A204.1 (cell line): ENCODE data around the gene KIN.
"Not testable (repeated sequence)": the region's sequence is repeated elsewhere in the genome, so short reads cannot be mapped to it uniquely, and the experiment has no call there.

Source experiments
- FAIRE-seq: peaks from 2 replicates; lab custom pipeline; 2012; peaks lifted over from hg19 to GRCh38; lab: Jason Lieb, UNC

KIN gene

DNA sequence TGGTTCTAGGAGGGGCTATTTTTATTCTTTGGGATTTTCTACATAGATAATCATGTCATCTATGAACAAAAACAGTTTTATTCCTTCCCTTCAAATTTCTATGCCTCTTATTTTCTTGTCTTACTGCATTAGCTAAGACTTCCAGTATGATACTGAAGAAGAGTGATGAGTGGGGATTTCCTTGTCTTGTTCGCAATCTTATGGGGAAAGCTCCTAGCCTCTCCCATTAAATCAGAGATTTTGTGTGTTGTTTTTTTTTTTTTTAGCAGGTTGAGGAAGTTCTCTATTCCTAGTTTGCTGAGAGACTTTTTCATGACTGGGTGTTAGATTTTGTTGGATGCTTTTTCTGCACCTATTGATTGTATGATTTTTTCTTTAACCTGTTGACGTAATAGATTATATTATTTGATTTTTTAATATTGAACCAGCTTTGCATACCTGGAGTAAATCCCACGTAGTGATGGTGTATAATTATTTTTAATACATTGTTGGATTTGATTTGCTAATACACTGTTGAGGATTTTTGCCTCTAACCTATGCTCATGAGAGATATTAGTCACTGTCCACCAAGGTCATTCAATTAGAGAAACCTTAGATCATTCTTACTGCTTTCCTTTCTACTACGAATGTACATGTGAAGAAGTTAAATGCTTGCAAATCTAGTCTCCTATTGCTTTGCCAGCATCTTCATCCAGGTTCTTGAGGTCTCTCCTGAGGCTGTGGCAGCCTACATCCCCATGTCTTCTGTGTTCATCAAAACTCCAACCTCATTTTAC lies 6.6 kb upstream of the KIN start:
- no peak for FAIRE-seq

DNA sequence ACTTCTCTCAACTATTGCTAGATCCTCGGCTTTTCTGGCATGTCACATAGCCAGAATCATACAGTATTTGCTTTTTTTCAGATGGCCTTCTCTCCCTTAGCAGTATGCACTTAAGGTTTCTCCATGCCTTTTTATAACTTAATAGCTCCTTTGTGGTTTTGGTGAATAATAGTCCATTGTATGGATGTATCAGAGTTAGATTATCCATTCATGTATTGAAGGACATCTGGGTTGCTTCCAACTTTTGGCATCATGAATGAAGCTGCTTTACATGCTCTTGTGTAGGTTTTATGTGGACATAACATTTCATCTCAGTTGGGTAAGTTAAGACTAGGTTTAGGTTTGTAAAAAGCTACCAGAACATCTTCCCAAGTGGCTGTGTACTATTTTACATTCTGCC lies 4.7 kb upstream of the KIN start:
- FAIRE-seq: no peak

DNA sequence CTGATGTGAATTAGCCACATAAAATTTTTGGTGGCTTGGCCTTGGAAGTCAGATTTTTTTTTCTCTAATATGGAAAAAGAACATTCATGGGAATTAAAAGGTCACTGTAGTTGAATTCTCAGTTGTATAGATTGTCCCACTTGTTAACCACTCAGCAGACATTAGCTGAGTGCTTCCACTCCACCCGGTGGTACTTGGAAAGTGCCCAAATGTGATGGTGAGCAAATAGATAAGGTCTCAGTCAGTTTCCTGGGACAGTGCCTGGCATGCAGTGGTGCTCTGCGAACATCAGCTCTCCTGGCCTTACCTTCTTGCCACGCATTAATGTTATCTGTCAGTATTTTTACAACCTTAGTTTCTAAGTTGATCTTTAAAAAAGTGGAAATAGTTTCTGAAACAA lies 1.6 kb upstream of the KIN start:
- FAIRE-seq: no peak

DNA sequence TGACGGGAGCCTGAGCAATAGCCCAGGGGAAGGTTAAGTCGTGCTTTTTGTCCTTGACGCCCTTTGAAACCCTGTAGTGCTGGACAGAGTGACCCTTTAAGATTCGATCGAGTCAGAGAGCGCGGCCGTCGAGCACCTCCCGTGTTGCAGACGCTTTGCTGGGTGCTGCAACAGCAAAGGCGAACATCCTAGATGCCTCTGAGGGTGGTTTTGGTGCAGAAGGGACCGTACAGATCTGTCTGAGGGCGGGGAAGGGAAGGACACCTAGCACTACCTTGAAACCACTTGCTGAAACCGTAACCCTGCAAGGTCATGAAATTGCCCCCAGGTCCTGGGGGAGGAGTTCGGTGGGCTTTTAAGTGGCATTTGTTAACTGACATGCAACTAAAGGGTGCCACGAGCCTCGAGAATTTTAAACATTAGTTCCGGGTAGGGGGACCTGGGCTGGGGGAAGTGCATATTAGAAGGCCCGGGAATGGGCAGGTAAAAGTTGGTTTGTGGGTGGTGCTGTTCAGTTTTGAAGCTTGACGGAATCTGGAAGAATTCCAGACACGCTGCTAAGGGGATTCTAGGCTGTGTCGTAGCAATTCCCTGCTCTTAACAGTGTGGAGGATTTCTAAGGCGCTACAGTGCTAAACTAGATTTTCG lies 970 bp upstream of the KIN start:
- FAIRE-seq: no peak

DNA sequence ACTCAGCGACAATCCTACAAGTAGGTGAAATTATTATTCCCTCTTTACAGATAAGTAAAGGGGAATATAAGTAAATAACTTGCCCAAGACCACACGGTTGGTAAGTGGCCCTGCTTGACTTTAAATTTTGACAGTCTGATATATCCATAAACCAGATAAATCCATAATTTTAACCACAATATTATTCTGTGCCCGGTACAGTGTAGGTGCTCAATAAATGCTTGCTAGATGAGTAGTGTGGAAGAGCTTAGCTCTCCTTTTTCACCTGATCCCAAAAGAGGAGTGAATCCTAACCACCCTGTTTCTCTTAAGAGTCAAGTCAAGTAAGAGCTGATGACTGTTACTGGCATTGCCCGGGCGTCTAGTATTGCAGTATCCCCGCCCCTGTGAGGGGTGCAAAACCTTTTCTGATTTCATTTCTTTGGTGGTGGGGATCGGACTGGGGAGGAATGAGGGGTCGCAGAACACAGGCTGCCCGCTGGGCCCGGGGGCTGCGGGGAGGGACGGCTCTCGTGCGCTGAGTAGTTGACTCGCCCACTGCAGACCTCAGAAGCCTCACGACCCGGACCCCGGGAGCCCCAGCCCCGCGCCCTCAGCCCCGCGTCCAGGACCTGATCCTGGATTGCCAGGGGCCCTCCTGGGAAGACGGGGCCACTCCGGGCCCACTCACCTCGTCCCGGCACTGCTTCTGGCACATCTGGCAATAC lies 490 bp downstream of the KIN start:
- no peak for FAIRE-seq

DNA sequence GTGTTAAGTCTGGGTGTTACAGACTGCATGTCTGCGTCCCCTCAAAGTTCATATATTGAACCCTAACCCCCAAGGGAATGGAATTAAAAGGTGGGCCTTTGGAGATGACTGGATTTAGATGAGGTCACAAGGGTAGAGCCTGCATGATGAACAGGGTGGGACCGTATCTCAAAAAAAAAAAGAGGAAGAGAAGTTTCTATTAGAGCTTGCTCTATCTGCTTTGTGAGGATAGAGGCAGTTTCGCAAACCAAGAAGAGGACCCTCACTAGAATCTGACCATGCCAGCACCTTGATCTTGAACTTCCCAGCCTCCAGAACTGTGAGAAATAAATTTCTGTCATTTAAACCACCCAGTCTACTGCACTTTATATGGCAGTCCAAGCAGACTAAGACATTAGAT lies 1.4 kb downstream of the KIN start:
- FAIRE-seq: no peak

DNA sequence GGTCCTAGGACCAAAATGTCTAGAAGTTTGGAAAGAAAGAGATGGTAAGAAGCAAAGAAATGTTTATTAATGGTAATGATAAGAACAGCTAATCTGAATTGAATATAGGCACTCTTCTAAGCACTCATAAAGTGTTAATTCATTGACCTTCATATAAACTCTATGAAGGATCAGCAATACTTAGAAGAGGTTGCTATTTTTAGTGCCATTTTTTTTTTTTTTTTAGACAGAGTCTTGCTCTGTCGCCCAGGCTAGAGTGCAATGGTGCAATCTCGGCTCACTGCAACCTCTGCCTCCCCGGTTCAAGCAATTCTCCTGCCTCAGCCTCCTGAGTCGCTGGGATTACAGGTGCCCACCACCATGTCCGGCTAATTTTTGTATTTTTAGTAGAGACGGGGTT lies 5.6 kb downstream of the KIN start:
- FAIRE-seq: not testable (repeated sequence)

DNA sequence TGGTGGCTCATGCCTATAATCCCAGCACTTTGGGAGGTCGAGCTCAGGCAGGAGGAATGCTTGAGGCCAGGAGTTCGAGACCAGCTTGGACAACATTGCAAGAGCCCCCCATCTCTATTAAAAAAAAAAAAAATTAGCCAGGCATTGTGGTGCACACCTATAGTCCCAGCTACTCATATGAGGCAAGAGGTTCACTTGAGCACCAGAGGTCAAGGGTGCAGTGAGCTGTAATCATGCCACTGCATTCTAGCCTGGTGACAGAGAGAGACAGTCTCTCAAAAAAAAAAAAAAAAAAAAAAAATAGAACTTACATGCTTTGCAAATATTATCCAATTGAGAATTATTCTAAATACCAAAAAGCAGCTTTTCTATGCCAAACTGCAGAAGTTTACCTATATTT lies 11.0 kb downstream of the KIN start:
- no peak for FAIRE-seq

DNA sequence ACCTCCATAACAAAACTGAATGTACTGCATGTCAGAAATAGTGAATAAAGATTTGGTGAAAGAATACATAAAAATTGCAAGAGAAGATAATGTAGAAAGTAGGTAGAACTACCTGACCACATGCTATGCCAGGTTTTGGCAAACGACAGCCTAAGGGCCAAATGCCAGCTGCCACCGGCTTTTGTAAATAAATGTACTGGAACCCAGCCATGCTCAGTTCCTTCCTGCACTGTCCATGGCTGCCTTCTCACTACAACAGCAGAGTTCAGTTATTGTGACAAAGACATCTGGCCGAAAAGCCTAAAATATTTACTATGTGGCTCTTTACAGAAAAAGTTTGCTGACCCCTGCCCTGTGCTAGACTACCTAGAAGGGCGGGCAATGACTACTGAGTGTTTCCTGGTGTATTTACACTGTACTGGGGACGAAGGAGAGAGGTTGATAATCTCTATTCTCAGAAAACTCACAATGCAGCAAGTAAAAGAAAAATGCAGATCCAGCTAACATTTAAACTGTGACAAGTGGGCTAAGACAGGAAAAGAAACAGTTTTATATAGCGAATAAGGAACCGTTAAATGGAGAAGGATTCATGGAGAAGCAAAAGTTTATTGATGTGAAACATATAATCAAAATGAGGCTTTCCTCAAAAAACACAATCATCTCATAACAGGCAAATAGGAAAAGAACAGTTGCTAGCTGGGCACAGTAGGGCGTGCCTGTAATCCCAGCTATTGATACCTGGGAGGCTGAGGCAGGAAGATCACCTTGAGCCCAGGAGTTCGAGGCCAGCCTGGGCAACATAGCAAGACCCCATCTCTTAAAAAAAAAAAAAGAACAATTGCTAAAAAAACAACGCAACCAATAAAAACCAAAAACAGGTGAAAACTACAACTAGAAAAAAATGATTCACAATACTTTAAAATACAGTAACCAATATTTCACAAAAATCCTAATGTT lies 13.7 kb downstream of the KIN start:
- no peak for FAIRE-seq

DNA sequence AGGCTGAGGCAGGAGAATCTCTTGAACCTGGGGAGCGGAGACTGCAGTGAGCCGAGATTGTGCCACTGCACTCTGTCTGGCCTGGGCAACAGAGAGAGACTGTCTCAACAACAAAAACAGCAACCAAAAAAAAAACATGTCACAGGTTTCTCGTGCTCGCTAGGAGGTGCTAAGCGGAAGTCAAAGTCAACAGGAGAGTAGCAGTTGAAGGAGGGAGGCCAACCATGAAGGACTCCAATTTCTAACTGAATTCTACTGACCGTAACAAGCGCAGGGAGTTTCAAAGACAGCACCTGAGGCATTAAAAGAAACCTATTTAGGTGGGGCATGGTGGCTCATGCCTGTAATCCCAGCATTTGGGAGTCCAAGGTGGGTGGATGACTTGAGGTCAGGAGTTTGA lies 19.4 kb downstream of the KIN start:
- FAIRE-seq: no peak

DNA sequence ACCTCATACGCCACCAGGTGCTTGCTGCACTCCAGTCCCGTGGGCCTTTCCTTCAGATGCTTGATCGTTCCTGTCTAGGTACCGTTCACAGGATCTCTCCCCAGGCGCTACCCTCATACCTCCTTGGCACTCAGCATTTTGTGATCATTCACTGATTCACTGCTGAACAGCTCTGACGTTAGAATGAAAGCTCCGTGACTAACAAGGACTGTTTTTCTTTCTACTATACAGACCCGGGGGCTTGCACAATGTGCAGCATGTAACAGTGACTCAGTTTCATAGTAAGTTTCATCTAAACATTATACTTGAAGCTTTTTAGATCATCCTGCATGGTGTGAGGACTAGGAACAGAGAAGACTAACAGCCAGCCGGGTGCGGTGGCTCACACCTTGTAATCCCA lies 20.6 kb downstream of the KIN start:
- FAIRE-seq: no peak

DNA sequence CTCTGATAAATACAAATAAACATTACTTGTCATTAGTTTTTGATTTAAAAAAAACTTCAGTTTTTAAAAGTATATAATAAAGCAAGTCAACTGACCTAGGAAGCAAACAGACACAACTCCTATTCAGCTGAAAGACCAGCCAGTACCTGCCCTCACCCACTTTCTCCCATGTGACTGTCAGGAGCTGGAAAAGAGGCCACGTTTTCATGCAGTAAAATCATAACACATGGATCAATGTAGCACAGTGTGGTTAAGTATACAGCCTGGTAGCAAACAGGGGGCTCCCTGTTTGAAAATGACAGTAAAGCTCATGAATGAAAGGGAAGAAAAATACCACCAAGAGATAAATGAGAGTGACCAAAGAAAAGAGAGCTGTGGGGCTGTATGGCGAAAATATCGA lies 21.6 kb downstream of the KIN start:
- no peak for FAIRE-seq

DNA sequence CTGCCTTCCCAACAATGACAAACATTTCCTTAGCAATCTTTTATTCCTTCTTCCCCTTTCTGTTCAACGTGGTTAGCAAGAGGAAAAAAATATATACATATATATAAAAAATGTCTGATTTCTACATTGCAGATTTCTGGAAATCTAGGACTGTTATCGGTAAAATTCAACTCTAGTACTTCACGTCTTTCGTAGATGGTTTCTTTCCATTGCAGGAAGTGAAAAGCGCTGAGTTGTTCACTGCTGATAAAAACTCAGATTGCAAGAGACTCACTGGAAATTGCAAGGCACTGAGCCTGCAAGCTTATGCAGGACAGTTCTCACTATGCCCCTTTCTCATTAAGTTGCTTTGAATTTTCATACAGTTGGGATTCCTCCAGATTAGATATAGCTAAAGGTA lies 23.9 kb downstream of the KIN start:
- no peak for FAIRE-seq

DNA sequence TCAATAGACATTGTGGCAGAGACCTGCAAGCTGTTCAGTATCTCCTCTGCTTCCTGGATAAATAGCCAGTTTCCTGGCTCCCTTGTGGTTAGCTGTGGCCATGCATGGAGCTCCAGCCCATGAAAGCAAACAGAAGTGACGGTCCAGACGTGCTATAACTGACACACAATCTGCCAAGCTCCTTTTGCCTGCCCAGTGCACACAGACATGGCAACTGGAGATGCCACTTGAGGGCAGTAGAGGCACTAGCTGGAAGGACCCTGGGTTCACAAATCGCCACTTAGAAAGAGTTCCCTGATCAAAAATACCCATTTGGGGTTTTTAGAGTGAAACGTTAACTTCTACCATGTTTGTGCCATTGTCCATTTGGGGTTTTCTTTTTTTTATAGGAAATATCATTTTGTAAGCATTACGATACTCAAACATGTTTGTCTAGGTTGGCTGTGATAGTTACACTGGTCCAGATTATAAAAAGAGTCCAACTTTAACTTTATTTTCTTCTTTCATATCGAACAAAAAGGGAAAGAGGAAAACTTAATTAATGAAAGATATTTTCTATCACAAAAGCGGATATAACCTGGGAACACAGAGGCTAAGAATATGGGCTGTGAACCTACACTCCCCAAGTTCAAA lies 31.3 kb downstream of the KIN start:
- no peak for FAIRE-seq

DNA sequence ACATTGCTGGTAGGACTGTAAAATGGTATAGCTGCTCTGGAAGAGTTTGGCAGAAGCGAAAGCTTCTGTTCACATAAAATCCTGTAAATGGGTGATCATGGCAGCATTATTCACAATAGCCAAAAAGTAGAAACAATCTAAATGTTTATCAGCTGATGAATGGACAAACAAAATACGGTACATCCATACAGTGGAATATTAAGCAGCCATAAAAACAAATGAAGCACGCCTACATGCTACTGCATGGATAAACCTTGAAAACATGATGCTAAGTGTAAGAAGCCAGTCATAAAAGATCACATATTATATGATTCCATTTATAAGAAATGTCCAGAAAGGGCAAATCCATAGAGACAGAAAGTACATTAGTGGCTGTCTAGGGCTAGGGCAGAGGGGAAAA lies 32.7 kb downstream of the KIN start:
- no peak for FAIRE-seq

DNA sequence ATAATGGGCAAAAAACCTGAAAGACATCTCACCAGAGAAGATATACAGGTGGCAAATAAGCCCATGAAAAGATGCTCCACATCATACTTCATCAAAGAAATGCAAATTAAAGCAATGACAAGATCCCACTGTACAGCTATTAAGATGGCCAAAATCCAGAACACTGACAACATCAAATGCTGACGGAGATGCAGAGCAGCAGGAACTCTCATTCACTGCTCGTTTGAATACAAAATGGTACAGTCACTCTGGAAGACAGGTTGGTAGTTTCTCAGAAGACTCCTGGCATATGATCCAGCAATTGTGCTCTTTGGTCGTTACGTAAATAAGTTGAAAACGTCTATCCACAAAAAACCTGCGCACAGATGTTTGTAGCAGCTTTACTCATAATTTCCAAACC lies 35.5 kb downstream of the KIN start:
- no peak for FAIRE-seq

DNA sequence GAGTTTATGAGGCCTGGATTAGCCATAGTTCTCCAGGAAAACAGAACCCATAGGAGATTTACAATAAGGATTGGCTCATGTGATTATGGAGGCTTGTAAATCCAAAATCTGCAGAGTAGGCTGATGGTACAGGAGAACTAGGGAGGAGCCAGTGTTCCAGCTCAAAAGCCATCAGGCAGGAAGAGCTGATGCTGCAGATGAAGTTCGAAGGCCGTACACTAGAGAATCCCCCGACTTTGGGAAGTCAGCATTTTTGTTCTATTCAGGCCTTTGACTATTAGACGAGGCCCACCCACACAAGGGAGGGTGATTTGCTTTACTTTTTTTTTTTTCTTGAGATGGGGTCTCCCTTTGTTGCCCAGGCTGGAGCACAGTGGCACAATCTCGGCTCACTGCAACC lies 37.6 kb downstream of the KIN start:
- FAIRE-seq: no peak

DNA sequence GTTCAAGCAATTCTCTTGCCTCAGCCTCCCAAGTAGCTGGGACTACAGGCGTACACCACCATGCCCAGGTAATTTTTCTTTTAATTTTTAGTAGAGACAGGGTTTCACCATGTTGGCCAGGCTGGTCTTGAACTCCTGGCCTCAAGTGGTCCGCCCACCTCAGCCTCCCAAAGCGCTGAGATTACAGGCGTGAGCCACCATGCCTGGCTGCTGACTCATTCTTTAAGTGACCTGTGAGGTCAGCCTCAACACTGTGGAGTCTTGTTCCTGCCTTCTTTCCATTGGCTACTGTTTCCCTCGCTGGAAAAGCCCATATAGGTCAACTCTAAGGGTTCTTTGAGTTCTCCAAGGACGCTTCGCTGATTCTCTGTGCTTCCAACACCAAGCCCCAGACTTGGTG lies 39.2 kb downstream of the KIN start:
- not testable (repeated sequence) for FAIRE-seq

DNA sequence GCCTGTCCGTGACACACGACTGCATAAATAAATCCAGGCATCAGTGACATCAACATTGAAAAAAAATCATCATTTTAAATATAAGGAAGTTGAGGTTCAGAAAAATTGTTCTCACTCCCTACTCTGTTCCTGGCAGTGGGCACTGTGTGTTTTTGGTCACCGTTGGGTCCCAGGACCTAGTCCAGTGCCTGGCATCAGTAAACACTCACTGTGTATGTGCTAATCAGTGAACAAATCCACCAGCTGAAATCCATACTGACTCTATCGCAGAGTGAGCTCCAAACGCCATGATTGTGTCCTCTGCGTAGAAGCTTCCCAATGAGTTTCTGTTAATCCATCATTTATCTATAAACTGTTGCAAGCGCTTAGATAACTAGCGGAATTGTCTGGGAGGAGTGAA lies 43.5 kb downstream of the KIN start:
- FAIRE-seq: no peak

DNA sequence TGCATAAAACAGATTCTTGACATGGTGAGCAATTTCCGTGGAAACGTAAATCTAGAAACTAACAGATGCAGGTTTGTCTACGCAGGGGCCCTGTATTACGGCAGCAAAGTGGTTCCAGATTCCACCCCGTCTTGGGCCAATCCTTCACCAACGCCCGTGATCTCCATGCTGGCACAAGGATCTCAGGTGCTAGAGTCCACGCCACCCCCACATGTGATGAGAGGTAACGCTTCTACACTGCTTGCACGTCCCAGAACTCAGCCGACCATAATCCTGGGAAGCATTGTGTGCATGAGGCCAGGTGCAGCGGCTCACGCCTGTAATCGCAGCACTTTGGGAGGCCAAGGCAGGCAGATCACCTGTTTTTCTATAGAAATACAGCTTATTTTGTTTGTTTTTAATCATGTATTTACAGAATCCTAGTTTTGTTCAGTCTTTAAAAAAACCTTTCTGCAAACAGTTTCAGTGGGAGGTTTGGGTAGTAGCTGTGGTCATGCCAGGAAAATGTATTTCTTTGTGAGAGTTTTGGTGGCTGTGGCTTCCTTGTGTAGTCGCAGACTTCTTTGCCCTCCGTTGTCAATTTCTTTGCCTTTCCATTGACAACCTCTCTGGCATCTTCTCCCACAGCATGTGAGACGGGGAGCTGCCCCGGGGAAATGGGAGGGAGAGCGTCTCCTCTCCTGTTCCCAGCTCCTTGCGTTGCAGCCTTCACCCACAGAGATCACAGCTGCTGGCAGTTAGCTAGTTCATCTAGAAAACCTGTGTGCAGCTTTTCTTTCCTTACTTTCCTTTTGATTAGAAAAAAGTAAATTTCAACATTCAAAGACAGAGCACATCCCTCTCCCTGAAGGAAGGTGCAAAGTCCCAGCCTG lies 49.0 kb downstream of the KIN start:
- FAIRE-seq: no peak

DNA sequence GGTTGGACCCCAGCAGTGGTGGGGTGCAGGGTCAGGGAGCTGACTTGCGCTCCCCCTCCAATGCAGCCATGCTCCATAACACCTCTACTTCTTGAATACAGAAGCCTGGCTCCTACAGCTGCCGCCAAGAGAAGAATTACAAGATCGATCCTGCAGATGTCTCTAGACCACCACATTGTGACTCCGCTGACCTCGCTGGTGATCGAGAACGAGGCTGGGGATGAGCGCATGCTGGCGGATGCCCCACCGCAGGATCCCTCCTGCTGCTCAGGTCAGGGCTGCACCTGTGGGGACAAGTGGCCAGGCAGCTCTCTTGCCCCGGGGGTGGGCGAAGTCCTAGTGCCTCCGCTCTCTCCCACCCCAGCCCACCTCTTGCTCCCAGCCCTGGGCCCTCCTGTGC lies 53.0 kb downstream of the KIN start:
- no peak for FAIRE-seq
